WTC11 (cell line): ENCODE measurements around the gene GIPC1. TPM values are rescaled to one million over a fixed set of nuclear protein-coding genes. Genes with fewer than 3 reads are reported as not detected.

ENCODE experiments used
- ATAC-seq: fragments of 200-7000 bp; cut with Tn5 transposase; 2 replicates; pipeline ENCODE4 v1.10.0; 2021; ENCODE audit warnings: mild to moderate bottlenecking, moderate library complexity
- CTCF ChIA-PET: fragments of 300-600 bp; sonication (Branson Sonifier 250); formaldehyde crosslinking; loops from one replicate; lab custom pipeline; 2021; ENCODE audit warnings: antibody characterized with exemption; lab: Charles Lee
- POLR2A ChIA-PET: fragments of 350-600 bp; sonication (Branson Sonifier 250); formaldehyde crosslinking; loops from one replicate; lab custom pipeline; 2021; ENCODE audit warnings: antibody characterized with exemption; lab: Charles Lee
- DNase-seq: peaks from one replicate; pipeline ENCODE4 v3.0.0; 2021; ENCODE audit warnings: low spot score
- H3K27ac Mint-ChIP-seq: 2 replicates; pipeline ENCODE4 v1.8.0; 2021; ENCODE audit warnings: mixed read lengths
- H3K27me3 Mint-ChIP-seq: 2 replicates; pipeline ENCODE4 v1.8.0; 2021; ENCODE audit warnings: low read depth, mild to moderate bottlenecking, moderate library complexity, mixed read lengths
- H3K36me3 Mint-ChIP-seq: 2 replicates; pipeline ENCODE4 v1.8.0; 2021; ENCODE audit warnings: mixed read lengths
- H3K4me1 Mint-ChIP-seq: 2 replicates; pipeline ENCODE4 v1.8.0; 2022; ENCODE audit warnings: mixed read lengths
- H3K4me3 Mint-ChIP-seq: 2 replicates; pipeline ENCODE4 v1.8.0; 2021; ENCODE audit warnings: mild to moderate bottlenecking, moderate library complexity, mixed read lengths
- H3K9me3 Mint-ChIP-seq: 2 replicates; pipeline ENCODE4 v1.8.0; 2021; ENCODE audit warnings: mixed read lengths
- ERG ChIP-seq: fragments of 250-450 bp; sonication (Bioruptor Pico); IDR thresholded peaks from 2 replicates; pipeline ENCODE4 v1.8.0; 2021; ENCODE audit warnings: mild to moderate bottlenecking
- ESRRA ChIP-seq: sonication (generic); formaldehyde crosslinking; IDR thresholded peaks from 2 replicates; pipeline ENCODE4 v1.8.1; 2022; ENCODE audit warnings: mild to moderate bottlenecking, missing genetic modification reagents, borderline replicate concordance
- FOXJ3 ChIP-seq: sonication (generic); formaldehyde crosslinking; IDR thresholded peaks from 2 replicates; pipeline ENCODE4 v1.9.0; 2021; ENCODE audit warnings: missing genetic modification reagents, mild to moderate bottlenecking, borderline replicate concordance
- FOXP1 ChIP-seq: sonication (generic); formaldehyde crosslinking; IDR thresholded peaks from 2 replicates; pipeline ENCODE4 v1.8.0; 2022; ENCODE audit warnings: missing genetic modification reagents, mild to moderate bottlenecking, moderate library complexity, borderline replicate concordance
- JAZF1 ChIP-seq: fragments of 250-450 bp; sonication (Bioruptor Pico); IDR thresholded peaks from 2 replicates; pipeline ENCODE4 v1.9.0; 2021; ENCODE audit warnings: moderate library complexity, mild to moderate bottlenecking, inconsistent platforms
- NFE2L1 ChIP-seq: sonication (generic); formaldehyde crosslinking; IDR thresholded peaks from 2 replicates; pipeline ENCODE4 v1.8.1; 2023; ENCODE audit warnings: missing genetic modification reagents
- OVOL2 ChIP-seq: fragments of 250-450 bp; sonication (Bioruptor Pico); IDR thresholded peaks from 2 replicates; pipeline ENCODE4 v1.9.0; 2021; ENCODE audit warnings: mild to moderate bottlenecking, borderline replicate concordance
- STAT6 ChIP-seq: sonication (generic); formaldehyde crosslinking; conservative IDR thresholded peaks from 2 replicates; pipeline ENCODE4 v1.8.1; 2023; ENCODE audit warnings: mild to moderate bottlenecking, low read depth, missing genetic modification reagents, moderate library complexity
- TP53 ChIP-seq: sonication (generic); formaldehyde crosslinking; IDR thresholded peaks from 2 replicates; pipeline ENCODE4 v1.8.1; 2023; ENCODE audit warnings: mild to moderate bottlenecking, missing genetic modification reagents
- ZNF232 ChIP-seq: sonication (generic); formaldehyde crosslinking; IDR thresholded peaks from 2 replicates; pipeline ENCODE4 v1.8.0; 2022; ENCODE audit warnings: mild to moderate bottlenecking, missing genetic modification reagents
- total RNA-seq: library from RNA; stranded (reverse); gene quantifications from 3 replicates; pipeline ENCODE4 v1.2.3, GENCODE V29; 2021
- TF ChIP-seq, protein P1 (sequence below): sonication (generic); formaldehyde crosslinking; IDR thresholded peaks from 2 replicates; pipeline ENCODE4 v1.8.1; 2022; ENCODE audit warnings: low read depth, mild to moderate bottlenecking, moderate library complexity, missing genetic modification reagents, borderline replicate concordance
- TF ChIP-seq, protein P2 (sequence below): sonication (generic); formaldehyde crosslinking; IDR thresholded peaks from 2 replicates; pipeline ENCODE4 v1.8.1; 2023; ENCODE audit warnings: mild to moderate bottlenecking, missing genetic modification reagents, borderline replicate concordance

Gene GIPC1
- total RNA-seq, 1 experiment from 2014 or later: 76.5 TPM

GRCh38 chr19:14517446-14517839 is 21.5 kb upstream of the GIPC1 start:
- H3K4me1 Mint-ChIP-seq: peaks cover 27% of the 10 kb centered on the region
- ChIA-PET CTCF (interaction anchor here (0.9 to 3.8 kb wide), 7 partner anchors 12 to 45 kb away, joined by 3 to 34 read pairs (median 9); partner anchors contain the start of gene GIPC1), POLR2A (interaction anchor here (1.1 to 1.5 kb wide), 5 partner anchors 13 to 39 kb away, joined by 3 to 6 read pairs (median 4); partner anchors contain the start of gene GIPC1)
- H3K27me3 Mint-ChIP-seq: no peaks in the 10 kb centered on the region
- DNase-seq: no peak
- no peak for ATAC-seq
- no peaks in the 10 kb centered on the region for H3K9me3 Mint-ChIP-seq
- peaks cover 25% of the 10 kb centered on the region for H3K36me3 Mint-ChIP-seq
- H3K27ac Mint-ChIP-seq: peak overlapping the region; percentile 74; the same call in 1 of the 2 replicates
- H3K4me3 Mint-ChIP-seq: peak overlapping the region; percentile 92
- TF ChIP-seq JAZF1 (CRISPR knock-in tag) (no peak), ZNF232 (CRISPR knock-in tag) (0 out of 2 replicates have a peak, but pooled peaks have one; percentile 12), FOXJ3 (CRISPR knock-in tag) (no peak)

DNA sequence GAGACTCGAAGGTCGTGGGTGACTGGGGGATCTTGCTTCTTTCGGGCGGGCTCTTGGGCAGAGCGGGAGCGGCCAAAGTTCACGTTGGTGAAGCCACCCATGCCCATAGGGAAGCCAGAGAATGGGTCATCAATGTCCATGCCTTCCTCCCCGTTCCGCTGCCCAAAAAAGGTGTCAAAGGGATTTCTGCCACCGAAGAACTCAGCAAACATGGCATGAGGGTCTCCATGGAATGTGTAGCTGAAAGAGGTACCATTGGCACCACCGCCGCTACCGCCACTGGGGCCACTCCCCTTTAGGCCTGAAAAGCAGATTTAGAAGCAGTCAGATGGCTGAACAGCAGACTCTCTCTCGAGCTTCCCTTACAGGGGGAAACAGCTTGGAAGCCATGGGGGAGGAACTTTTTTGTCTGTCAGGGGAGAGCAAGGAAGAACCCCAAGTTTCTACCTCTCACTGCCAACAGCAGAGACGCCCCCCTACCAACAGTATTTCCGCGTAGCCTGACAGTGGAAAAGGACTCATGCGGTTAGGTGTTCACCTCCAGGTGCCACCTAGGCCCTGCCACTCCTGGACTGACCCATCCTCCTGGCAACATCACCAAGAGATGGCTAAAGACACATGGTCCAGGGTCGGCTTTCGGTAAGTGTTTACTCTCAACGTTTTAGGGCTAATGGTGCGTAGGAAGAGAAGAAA is 21.0 kb upstream of the GIPC1 start:
- peak overlapping the region; percentile 92 for H3K4me3 Mint-ChIP-seq
- peak overlapping the region; percentile 83 for H3K27ac Mint-ChIP-seq
- no peak for TF ChIP-seq NFE2L1 (CRISPR knock-in tag)
- no peak for TF ChIP-seq STAT6
- TF ChIP-seq, protein P1, sequence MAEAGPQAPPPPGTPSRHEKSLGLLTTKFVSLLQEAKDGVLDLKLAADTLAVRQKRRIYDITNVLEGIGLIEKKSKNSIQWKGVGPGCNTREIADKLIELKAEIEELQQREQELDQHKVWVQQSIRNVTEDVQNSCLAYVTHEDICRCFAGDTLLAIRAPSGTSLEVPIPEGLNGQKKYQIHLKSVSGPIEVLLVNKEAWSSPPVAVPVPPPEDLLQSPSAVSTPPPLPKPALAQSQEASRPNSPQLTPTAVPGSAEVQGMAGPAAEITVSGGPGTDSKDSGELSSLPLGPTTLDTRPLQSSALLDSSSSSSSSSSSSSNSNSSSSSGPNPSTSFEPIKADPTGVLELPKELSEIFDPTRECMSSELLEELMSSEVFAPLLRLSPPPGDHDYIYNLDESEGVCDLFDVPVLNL (CRISPR knock-in tag): no peak
- TF ChIP-seq ESRRA (CRISPR knock-in tag): no peak
- no peak for TF ChIP-seq ERG (CRISPR knock-in tag)
- TF ChIP-seq TP53 (CRISPR knock-in tag): no peak
- TF ChIP-seq OVOL2 (CRISPR knock-in tag): no peak
- ATAC-seq (no peak), DNase-seq (no peak)
- H3K9me3 Mint-ChIP-seq: no peaks in the 10 kb centered on the region
- peaks cover 25% of the 10 kb centered on the region for H3K36me3 Mint-ChIP-seq
- no peaks in the 10 kb centered on the region for H3K27me3 Mint-ChIP-seq
- peaks cover 27% of the 10 kb centered on the region for H3K4me1 Mint-ChIP-seq
- CTCF ChIA-PET: interaction anchor here (0.9 to 3.8 kb wide), 4 partner anchors 12 to 45 kb away, joined by 3 to 34 read pairs (median 23); no protein-coding TSS in a partner anchor
- POLR2A ChIA-PET: interaction anchor here (1.1 to 1.5 kb wide), 2 partner anchors 13 to 21 kb away, joined by 3 to 4 read pairs; partner anchors contain the start of gene GIPC1

DNA sequence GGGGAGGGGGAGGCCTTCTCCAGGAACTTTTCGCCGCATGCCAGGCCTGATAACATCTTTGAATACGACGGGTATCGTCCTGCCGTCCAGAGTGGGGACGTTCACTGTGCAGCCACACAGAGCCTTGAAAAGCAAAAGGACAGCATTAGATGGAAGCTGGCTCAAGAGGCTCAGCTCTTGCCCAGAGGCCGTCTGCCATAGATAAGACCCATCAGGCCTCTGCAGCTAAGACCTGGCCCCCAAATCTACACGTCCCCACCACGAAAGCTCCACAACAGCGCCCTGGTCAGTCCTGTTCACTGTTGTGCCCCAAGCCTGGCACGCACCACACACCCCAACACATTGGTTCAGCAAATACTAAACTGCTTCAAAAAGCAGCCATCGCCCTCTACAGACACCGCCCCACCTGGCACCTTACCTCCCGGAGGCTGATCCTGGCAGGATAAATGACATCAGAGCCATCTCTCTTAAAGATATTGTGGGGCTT is 20.2 kb upstream of the GIPC1 start:
- CTCF ChIA-PET: interaction anchor here (1.0 to 3.8 kb wide), 4 partner anchors 10 to 35 kb away, joined by 3 to 29 read pairs (median 10); no protein-coding TSS in a partner anchor
- H3K36me3 Mint-ChIP-seq: peaks cover 25% of the 10 kb centered on the region
- H3K4me1 Mint-ChIP-seq: peaks cover 27% of the 10 kb centered on the region
- H3K27me3 Mint-ChIP-seq: no peaks in the 10 kb centered on the region
- H3K9me3 Mint-ChIP-seq: no peaks in the 10 kb centered on the region
- DNase-seq (no peak), ATAC-seq (no peak)
- POLR2A ChIA-PET: interaction anchor here (0.8 kb wide), 1 partner anchor 20 kb away, joined by 3 read pairs; no protein-coding TSS in a partner anchor
- TF ChIP-seq, protein P1 (CRISPR knock-in tag): no peak
- TF ChIP-seq FOXJ3 (CRISPR knock-in tag) (no peak), FOXP1 (CRISPR knock-in tag) (no peak)
- TF ChIP-seq, protein P2, sequence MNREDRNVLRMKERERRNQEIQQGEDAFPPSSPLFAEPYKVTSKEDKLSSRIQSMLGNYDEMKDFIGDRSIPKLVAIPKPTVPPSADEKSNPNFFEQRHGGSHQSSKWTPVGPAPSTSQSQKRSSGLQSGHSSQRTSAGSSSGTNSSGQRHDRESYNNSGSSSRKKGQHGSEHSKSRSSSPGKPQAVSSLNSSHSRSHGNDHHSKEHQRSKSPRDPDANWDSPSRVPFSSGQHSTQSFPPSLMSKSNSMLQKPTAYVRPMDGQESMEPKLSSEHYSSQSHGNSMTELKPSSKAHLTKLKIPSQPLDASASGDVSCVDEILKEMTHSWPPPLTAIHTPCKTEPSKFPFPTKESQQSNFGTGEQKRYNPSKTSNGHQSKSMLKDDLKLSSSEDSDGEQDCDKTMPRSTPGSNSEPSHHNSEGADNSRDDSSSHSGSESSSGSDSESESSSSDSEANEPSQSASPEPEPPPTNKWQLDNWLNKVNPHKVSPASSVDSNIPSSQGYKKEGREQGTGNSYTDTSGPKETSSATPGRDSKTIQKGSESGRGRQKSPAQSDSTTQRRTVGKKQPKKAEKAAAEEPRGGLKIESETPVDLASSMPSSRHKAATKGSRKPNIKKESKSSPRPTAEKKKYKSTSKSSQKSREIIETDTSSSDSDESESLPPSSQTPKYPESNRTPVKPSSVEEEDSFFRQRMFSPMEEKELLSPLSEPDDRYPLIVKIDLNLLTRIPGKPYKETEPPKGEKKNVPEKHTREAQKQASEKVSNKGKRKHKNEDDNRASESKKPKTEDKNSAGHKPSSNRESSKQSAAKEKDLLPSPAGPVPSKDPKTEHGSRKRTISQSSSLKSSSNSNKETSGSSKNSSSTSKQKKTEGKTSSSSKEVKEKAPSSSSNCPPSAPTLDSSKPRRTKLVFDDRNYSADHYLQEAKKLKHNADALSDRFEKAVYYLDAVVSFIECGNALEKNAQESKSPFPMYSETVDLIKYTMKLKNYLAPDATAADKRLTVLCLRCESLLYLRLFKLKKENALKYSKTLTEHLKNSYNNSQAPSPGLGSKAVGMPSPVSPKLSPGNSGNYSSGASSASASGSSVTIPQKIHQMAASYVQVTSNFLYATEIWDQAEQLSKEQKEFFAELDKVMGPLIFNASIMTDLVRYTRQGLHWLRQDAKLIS (CRISPR knock-in tag): no peak
- TF ChIP-seq, all 79 proteins: peak for 0
- Mint-ChIP-seq H3K27ac (peak overlapping the region; percentile 83; the same call in 1 of the 2 replicates), H3K4me3 (peak overlapping the region; percentile 92)
